GM12865 (cell line): ENCODE data around the gene KANTR.

Experiments
- DNase-seq: peaks from one replicate; pipeline ENCODE4 v3.0.0; 2010; ENCODE audit warnings: low read depth
- H3K4me3 ChIP-seq: 2 replicates; pipeline ENCODE4 v1.5.1; 2011; ENCODE audit warnings: mild to moderate bottlenecking, low read depth, low read length, control low read depth
- TF ChIP-seq, protein P1 (sequence below): IDR thresholded peaks from 2 replicates; pipeline ENCODE4 v1.5.1; 2011; ENCODE audit warnings: low read length, control low read depth, low read depth, inconsistent platforms; ENCODE audit not compliant: insufficient read depth; ENCODE audit errors: missing control alignments

The KANTR gene

DNA sequence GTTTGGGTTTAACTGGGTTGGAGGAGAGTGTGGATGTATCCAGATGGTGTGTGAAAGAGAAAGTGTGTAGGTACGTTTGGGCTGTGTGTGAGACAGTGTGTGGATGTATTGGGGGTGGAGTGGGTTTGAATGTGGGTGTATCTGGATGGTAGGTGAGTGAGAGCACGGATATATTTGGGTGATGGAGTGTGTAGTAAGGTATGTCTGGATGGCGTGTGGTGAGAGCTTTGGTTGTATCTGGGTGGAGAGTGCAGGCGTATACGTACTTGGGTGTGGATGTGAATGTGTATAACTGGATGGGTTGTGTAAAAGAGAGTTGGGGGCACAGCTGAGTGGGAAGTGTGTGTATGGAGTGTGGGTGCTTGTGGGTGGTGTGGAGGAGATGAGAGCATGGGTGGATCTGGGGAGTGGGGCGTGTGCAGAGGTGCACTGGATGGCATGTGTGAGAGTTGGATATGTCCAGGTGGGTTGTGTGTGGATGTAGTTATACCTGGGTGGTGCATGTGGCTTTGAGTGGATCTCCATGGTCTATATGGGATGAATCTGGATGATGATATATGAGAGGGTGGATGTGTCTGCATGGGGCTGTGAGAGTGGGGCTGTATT, 38.6 kb upstream of the KANTR start:
- DNase-seq: no peak
- TF ChIP-seq, protein P1, sequence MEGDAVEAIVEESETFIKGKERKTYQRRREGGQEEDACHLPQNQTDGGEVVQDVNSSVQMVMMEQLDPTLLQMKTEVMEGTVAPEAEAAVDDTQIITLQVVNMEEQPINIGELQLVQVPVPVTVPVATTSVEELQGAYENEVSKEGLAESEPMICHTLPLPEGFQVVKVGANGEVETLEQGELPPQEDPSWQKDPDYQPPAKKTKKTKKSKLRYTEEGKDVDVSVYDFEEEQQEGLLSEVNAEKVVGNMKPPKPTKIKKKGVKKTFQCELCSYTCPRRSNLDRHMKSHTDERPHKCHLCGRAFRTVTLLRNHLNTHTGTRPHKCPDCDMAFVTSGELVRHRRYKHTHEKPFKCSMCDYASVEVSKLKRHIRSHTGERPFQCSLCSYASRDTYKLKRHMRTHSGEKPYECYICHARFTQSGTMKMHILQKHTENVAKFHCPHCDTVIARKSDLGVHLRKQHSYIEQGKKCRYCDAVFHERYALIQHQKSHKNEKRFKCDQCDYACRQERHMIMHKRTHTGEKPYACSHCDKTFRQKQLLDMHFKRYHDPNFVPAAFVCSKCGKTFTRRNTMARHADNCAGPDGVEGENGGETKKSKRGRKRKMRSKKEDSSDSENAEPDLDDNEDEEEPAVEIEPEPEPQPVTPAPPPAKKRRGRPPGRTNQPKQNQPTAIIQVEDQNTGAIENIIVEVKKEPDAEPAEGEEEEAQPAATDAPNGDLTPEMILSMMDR: no peak
- H3K4me3 ChIP-seq: no peak overlapping the region

DNA sequence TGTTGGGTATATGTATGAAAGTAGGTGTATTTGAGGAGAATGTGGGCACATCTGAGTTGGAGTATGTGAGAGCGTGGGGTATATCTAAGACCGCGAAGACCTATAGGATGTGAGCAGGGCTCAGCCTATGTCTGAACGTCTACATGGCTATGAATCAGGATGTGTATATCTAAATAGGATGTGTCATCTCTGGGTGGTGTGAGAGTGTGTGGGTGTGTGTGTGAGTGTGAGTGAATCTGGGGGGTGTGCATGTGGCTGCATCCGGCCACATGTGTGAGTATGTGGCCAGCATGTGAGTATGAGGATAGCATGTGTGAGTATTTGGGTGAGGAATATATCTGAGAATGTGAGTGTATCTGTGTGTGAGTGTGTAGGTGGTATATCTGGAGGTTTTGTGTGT, 37.6 kb upstream of the KANTR start:
- H3K4me3 ChIP-seq: no peak overlapping the region
- DNase-seq: no peak
- TF ChIP-seq, protein P1: no peak

DNA sequence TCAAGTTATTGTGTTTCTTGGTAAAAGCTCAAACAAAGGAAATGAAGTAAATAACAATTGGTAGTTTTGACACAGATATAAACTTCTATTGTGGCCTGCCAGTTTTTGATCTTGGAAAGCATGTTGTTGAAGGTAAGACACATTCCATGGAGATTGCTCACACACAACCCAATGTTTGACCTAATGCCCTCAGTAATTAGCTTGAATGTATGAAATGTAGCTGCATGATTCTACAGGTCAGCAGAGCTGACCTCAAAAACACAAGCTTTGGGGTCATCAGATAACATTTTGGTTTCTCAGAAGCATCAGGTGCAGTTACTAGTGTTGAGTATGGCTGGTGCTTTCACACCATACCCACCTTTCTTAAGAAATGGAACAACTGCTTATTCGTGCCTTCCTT, 28.8 kb upstream of the KANTR start:
- DNase-seq: no peak
- TF ChIP-seq, protein P1: no peak
- no peak overlapping the region for H3K4me3 ChIP-seq

DNA sequence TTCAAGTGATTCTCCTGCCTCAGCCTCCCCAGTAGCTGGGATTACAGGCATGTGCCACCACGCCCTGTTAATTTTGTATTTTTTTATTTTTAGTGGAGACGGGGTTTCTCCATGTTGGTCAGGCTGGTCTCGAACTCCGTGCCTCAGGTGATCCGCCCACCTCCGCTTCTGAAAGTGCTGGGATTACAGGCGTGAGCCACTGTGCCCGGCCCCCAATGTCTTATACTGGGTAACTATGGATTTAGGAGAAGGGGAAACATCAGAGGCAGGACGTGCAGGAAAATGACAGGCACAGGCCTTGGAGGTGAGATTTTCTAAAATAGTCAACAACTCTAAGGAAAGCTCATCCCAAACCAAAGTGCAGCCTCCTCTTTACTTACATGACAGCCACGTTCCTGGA, 22.9 kb upstream of the KANTR start:
- DNase-seq: no peak
- TF ChIP-seq, protein P1: no peak
- no peak overlapping the region for H3K4me3 ChIP-seq

DNA sequence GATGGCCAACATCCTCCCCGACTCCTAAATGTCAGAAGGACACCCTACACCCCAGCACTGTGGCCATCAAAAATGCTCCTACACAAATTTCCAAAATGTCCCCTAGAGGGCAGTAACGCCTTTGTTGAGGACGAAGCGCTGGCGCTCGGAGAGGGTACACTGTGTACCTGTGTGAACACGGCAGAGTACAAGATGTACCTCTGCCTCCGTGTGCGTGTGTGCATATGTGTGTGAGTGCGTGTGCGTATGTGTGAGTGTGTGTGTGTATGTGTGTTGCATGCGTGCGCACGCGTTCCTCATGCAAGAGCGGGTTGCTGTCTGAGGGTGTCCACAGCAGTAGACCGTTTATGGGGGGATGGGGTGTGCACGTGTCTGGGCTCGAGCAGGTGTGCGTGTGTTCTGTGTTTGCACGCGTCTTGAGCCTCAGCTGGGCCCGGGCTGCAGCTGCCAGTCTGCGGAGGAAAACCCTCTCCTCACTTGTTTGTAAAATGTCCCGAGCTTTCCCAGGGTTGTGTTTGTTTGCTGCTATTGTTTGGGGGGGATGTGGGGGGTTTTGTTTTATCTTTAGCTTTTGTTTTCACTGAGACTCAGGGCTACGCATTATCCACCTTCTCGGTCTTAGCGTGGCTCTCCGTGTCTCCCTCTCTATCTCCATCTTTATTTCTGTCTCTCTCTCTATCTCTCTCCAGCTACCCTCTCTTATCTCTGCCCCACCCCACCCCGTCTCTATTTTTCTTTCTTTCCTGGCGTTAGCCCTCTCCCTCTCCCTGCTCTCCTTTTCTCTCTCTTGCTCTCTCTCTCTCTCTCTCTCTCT, 22.1 kb upstream of the KANTR start:
- TF ChIP-seq, protein P1: peak; percentile 49
- DNase-seq: peak; percentile 83
- H3K4me3 ChIP-seq: peak overlapping the region; percentile 38

DNA sequence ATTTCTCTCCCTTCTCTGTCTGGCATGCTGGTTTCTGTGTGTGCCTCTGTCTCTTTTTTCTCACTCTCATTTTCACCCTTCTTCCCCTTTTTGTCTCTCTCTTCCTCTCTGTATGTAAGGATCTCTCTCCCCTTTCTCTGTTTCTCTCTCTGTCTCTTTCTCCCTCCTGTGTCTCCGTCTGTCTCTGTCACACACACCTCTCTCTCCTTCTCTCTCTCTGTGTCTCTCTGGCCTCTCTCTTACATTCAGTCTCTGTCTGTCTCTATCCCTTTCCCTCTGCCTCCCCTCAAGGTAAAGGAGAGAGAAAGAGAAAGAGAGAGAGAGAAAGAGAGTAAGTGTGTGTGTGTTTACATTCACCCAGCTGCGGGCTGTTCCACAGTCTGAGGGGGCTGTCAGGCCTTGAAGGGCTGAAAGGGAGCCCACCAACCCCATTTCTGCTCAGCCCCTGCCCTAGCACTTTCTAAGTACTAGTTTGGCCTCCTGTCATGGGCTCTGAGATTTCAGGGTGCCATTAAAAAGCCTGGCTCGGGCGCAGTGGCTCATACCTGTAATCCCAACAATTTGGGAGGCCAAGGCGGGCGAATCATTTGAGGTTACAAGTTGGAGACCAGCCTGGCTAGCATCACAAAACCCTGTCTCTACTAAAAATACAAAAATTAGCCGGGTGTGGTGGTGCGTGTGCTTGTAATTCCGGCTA, 21.4 kb upstream of the KANTR start:
- H3K4me3 ChIP-seq: peak overlapping the region; percentile 38
- TF ChIP-seq, protein P1: no peak
- no peak for DNase-seq
